Gastrocnemius medialis (tissue), 4 donors: Measurements from ENCODE around the gene CH25H. TPM values are rescaled to one million over a fixed set of nuclear protein-coding genes. Genes with fewer than 3 reads are reported as not detected.
"Not testable (repeated sequence)": the region's sequence is repeated elsewhere in the genome, so short reads cannot be mapped to it uniquely, and the experiment has no call there.

ENCODE experiments used
- ATAC-seq, 2 donors: fragments of 150-250 bp; one replicate each; pipeline ENCODE4 v1.9.1; 2016
- DNase-seq, 2 donors: peaks; one replicate each; pipeline ENCODE4 v3.0.0-alpha.2; 2019
- H3K27ac ChIP-seq, 4 donors: fragments of 200-600 bp; sonication (generic); 1 replicate in 1 of 4; 2 replicates in 3 of 4; pipeline ENCODE4 v1.5.1; 2016 to 2018; ENCODE audit warnings: mild to moderate bottlenecking in 2 of 4, moderate library complexity in 1 of 4
- H3K27me3 ChIP-seq, 3 donors: fragments of 200-600 bp; sonication (generic) in 2 of 3; 1 replicate in 1 of 3; 2 replicates in 2 of 3; pipeline versions ENCODE4 v1.5.1 to v1.6.0; 2016 to 2019; ENCODE audit warnings: mild to moderate bottlenecking in 1 of 3, moderate library complexity in 1 of 3
- H3K36me3 ChIP-seq, 2 donors: fragments of 200-600 bp; sonication (generic) in 1 of 2; one replicate each; pipeline ENCODE4 v1.5.1; 2017 to 2018
- H3K4me1 ChIP-seq, 2 donors: fragments of 200-600 bp; sonication (generic) in 1 of 2; one replicate each; pipeline ENCODE4 v1.5.1; 2016 to 2017; ENCODE audit warnings: mild to moderate bottlenecking in 2 of 2
- H3K4me3 ChIP-seq, 4 donors: fragments of 200-600 bp; sonication (generic) in 3 of 4; 1 replicate in 1 of 4; 2 replicates in 3 of 4; pipeline ENCODE4 v1.5.1; 2016 to 2019; ENCODE audit warnings: mild to moderate bottlenecking in 2 of 4
- H3K9me3 ChIP-seq, 3 donors: fragments of 200-600 bp; sonication (generic) in 2 of 3; 1 replicate in 1 of 3; 2 replicates in 2 of 3; pipeline ENCODE4 v1.5.1; 2016 to 2019
- POLR2A ChIP-seq, 2 donors: fragments of 450-650 bp; IDR thresholded peaks; one replicate each; pipeline ENCODE4 v1.6.1; 2017; ENCODE audit warnings: antibody characterized with exemption in 2 of 2, mild to moderate bottlenecking in 2 of 2, moderate library complexity in 2 of 2
- in situ Hi-C, 4 donors: fragments of 200-750 bp; cut with MboI; loops; one replicate each; pipeline versions ENCODE4 v1.15.0 to v1.8.0; 2017; ENCODE audit warnings: low sequenced_read_pairs in 4 of 4
- intact Hi-C: fragments of 100-400 bp; cut with DNase I; formaldehyde crosslinking; loops from one replicate; pipeline ENCODE4 v1.15.1; 2023; ENCODE audit warnings: low total_unique reads
- total RNA-seq, 4 donors: library from RNA; depleted of rRNA; stranded (reverse); fragments of >200 nt; gene quantifications; one replicate each; pipeline versions ENCODE4 v1.1.0 to v1.2.3, GENCODE V29; 2016
- TF ChIP-seq, protein P1 (sequence below), 5 experiments: fragments of 450-650 bp in 3 of 5; fragments of 200-600 bp in 2 of 5; sonication (generic) in 2 of 5; IDR thresholded peaks in 4 of 5; conservative IDR thresholded peaks in 1 of 5; 1 replicate in 4 of 5; 2 replicates in 1 of 5; pipeline ENCODE4 v1.5.1; 2016 to 2019; ENCODE audit warnings: antibody characterized with exemption in 5 of 5, mild to moderate bottlenecking in 3 of 5, moderate library complexity in 3 of 5

Gene CH25H, protein sequence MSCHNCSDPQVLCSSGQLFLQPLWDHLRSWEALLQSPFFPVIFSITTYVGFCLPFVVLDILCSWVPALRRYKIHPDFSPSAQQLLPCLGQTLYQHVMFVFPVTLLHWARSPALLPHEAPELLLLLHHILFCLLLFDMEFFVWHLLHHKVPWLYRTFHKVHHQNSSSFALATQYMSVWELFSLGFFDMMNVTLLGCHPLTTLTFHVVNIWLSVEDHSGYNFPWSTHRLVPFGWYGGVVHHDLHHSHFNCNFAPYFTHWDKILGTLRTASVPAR
- 1 to 10 TPM in 1 of 4 donors, under 1 TPM in 1, not detected in 2; 0.85 to 1.1 TPM for total RNA-seq

DNA sequence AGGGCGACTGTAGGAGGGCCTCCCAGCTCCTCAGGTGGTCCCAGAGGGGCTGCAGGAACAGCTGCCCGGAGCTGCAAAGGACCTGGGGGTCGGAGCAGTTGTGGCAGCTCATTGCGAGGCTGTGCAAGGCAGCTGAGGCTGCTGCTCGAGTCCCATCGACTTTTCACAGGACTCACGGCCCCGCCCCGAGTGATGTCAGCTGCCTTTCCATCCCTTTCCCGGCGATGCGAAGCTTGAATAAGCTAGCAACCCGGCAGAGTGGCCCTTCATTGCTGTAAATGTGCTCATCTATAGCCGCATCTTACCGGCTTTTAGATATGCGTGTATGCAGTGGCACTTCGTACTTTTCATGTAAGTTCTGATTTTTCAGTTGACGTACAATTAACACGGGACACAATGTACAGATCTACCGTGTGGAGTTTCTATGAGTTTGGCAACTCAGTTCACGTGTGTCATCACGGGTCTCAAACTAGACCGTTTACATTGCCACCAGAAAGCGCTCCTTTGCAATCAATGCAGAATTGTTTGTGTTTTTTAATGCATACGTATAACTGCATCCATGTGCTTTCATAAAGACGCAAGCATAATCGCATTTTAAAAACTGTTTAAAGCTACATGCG, at the start of gene CH25H:
TSS of gene CH25H (minus strand) at position 137 of the 620 bp plus-strand sequence. CDS start at position 112, 25 bp downstream.
- TF ChIP-seq, protein P1, sequence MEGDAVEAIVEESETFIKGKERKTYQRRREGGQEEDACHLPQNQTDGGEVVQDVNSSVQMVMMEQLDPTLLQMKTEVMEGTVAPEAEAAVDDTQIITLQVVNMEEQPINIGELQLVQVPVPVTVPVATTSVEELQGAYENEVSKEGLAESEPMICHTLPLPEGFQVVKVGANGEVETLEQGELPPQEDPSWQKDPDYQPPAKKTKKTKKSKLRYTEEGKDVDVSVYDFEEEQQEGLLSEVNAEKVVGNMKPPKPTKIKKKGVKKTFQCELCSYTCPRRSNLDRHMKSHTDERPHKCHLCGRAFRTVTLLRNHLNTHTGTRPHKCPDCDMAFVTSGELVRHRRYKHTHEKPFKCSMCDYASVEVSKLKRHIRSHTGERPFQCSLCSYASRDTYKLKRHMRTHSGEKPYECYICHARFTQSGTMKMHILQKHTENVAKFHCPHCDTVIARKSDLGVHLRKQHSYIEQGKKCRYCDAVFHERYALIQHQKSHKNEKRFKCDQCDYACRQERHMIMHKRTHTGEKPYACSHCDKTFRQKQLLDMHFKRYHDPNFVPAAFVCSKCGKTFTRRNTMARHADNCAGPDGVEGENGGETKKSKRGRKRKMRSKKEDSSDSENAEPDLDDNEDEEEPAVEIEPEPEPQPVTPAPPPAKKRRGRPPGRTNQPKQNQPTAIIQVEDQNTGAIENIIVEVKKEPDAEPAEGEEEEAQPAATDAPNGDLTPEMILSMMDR (IDR thresholded peaks at IDR 0.05 in 4 of 5, conservative IDR thresholded peaks at IDR 0.05 in 1 of 5): no peak
- TF ChIP-seq POLR2A (IDR thresholded peaks at IDR 0.05): peak in 1 of 2 donors; percentile 31
- H3K27ac ChIP-seq: peak within 1 kb of the TSS; percentile 53 to 78 (median 66)
- H3K9me3 ChIP-seq: no peaks in the 10 kb centered on the region
- peak within 1 kb of the TSS; percentile 50 to 83 (median 53) for H3K4me3 ChIP-seq
- peak; percentile 27 to 28 for DNase-seq
- peaks cover 15 to 40% (median 33%) of the 10 kb centered on the region in 3 donors for H3K27me3 ChIP-seq
- in situ Hi-C loops: loop anchor here in 2 of 4 donors (25.0 kb wide), 1 partner anchor 370 kb away; no protein-coding TSS in a partner anchor
- peaks cover 0 to 9% of the 10 kb centered on the region in 2 donors for H3K4me1 ChIP-seq
- ATAC-seq: peak; percentile 64 to 65
- intact Hi-C loops: no loop called here
- H3K36me3 ChIP-seq: no peaks in the 10 kb centered on the region

DNA sequence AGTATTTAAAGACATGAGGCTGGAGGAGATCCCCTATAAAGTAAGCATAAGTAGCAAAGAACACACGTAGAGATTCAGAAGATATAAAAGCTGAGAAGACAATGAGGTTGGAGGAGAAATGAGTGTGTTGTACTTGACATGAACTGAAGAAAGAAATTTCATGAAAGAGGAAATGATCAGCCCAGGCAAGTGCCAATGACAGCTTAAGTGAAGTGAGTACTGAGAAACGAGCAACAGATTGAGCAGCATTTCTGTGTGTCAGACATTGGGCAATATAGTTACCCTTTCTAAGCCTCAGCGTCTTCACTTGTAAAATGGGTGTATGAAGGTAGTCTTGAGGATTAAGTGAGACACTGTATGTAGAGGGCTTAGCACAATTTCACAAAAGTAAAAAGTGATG, 49.2 kb upstream of the CH25H start:
- DNase-seq (no peak), ATAC-seq (no peak)
- Histone ChIP-seq H3K27ac (no peak overlapping the region), H3K9me3 (no peaks in the 10 kb centered on the region), H3K36me3 (no peaks in the 10 kb centered on the region), H3K4me1 (peaks cover 0 to 3% of the 10 kb centered on the region in 2 donors), H3K27me3 (no peaks in the 10 kb centered on the region), H3K4me3 (no peak overlapping the region)
- intact Hi-C loops: no loop called here
- in situ Hi-C loops: loop anchor here in 1 of 4 donors (10.0 kb wide), 1 partner anchor 298 kb away; no protein-coding TSS in a partner anchor
- TF ChIP-seq POLR2A (IDR thresholded peaks at IDR 0.05): no peak
- TF ChIP-seq, protein P1 (IDR thresholded peaks at IDR 0.05 in 4 of 5, conservative IDR thresholded peaks at IDR 0.05 in 1 of 5): no peak

DNA sequence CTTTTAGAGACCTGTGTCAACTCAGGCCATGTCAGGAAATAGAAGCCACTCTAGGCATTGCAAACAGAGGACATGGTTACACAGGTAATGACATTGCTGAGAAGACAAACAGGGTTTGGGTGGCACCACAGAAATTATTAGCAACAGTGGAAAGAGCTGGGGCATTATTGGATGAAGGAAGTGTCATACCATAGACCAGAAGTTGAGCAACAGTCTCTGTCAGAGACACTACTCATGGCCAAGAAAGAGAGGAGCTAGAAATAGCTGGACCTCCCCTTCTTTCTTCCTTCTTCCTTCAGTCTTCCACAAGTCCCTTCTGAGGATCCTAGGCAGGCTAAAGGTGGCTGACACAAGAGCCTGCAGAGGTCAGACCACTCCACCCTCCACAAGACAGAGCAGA, 48.7 kb upstream of the CH25H start:
- H3K27ac ChIP-seq: no peak overlapping the region

DNA sequence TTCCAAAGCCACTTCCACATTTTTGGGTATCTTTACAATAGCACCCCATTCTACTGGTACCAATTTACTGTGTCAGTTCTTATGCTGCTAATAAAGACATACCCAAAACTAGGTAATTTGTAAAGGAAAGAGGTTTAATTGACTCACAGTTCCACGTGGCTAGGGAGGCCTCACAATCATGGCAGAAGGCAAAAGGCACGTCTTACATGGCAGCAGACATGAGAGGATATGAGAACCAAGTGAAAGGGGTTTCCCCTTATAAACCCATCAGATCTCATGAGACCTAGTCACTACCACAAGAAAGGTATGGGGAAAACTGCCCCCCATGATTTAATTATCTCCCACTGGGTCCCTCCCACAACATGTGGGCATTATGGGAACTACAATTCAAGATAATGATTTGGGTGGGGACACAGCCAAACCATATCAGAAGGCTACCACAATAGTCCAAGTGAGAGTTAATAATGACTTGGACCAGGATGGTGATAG, 48.0 kb upstream of the CH25H start:
- DNase-seq, H3K9me3 ChIP-seq, H3K4me3 ChIP-seq, H3K27me3 ChIP-seq, ATAC-seq, intact Hi-C loops, H3K4me1 ChIP-seq, H3K36me3 ChIP-seq, H3K27ac ChIP-seq: not testable (repeated sequence)
- in situ Hi-C loops: loop anchor here in 1 of 4 donors (10.0 kb wide), 1 partner anchor 300 kb away; no protein-coding TSS in a partner anchor

More for the DNA sequence above, 48.7 kb upstream of the CH25H start:
- TF ChIP-seq, protein P1 (IDR thresholded peaks at IDR 0.05 in 4 of 5, conservative IDR thresholded peaks at IDR 0.05 in 1 of 5): no peak
- no peak for TF ChIP-seq POLR2A (IDR thresholded peaks at IDR 0.05)
- no peak for ATAC-seq
- H3K4me1 ChIP-seq: peaks cover 3 to 4% of the 10 kb centered on the region in 2 donors
- H3K36me3 ChIP-seq: no peaks in the 10 kb centered on the region
- no peak overlapping the region for H3K4me3 ChIP-seq
- no peaks in the 10 kb centered on the region for H3K9me3 ChIP-seq
- H3K27me3 ChIP-seq: no peaks in the 10 kb centered on the region
- no peak for DNase-seq
- intact Hi-C loops (no loop called here), in situ Hi-C loops (loop anchor here in 1 of 4 donors (10.0 kb wide), 1 partner anchor 299 kb away; no protein-coding TSS in a partner anchor)

DNA sequence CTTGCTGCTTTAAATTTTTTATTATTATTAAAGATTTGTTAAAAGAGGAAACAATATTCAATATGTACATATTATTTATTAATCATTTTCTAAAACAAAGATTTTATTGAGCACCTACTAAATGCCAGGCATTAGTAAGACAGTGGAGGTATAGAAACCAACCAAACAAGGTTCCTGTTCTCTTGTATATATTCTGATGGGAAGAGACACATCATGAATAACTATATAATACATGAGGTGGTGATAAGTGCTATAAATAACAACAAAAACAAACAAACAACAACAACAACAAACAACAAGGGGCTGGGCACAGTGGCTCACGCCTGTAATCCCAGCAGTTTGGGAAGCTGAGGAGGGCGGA, 45.1 kb upstream of the CH25H start:
- Histone ChIP-seq H3K4me3 (peak overlapping the region; percentile 78 to 93 (median 84)), H3K27ac (peak overlapping the region; percentile 42 to 79 (median 77)), H3K27me3 (no peaks in the 10 kb centered on the region), H3K9me3 (no peaks in the 10 kb centered on the region), H3K36me3 (no peaks in the 10 kb centered on the region), H3K4me1 (peaks cover 0 to 9% of the 10 kb centered on the region in 2 donors)
- intact Hi-C loops: loop anchor here (5.0 kb wide), 1 partner anchor 450 kb away; the partner anchor contains the start of gene KIF20B
- TF ChIP-seq, protein P1 (IDR thresholded peaks at IDR 0.05 in 4 of 5, conservative IDR thresholded peaks at IDR 0.05 in 1 of 5): no peak
- TF ChIP-seq POLR2A (IDR thresholded peaks at IDR 0.05): no peak
- no peak for ATAC-seq
- no peak for DNase-seq
- in situ Hi-C loops: loop anchor here in 1 of 4 donors (10.0 kb wide), 1 partner anchor 303 kb away; no protein-coding TSS in a partner anchor
